ENCODE measurements around the gene IFNA17. TPM values are rescaled to one million over a fixed set of nuclear protein-coding genes. Genes with fewer than 3 reads are reported as not detected.
"Not testable (repeated sequence)": the region's sequence is repeated elsewhere in the genome, so short reads cannot be mapped to it uniquely, and the experiment has no call there.

IFNA17 gene
- total and polyA plus RNA-seq, 2 donors (not counting 3 experiments of a cell fraction or from before 2014, with no cell fraction given) = not detected

- Histone ChIP-seq H3K4me3 (replicated peaks in 1 of 3; ENCODE audit: insufficient read depth in 1 of 3, low read depth in 1 of 3, low read length in 3 of 3) (no peak within 1 kb of the TSS), H2AFZ (ENCODE audit: low read depth, low read length) (no peak within 1 kb of the TSS), H3K9ac (replicated peaks; ENCODE audit: extremely low read depth, insufficient read depth, low read length) (no peak within 1 kb of the TSS), H4K20me1 (replicated peaks; ENCODE audit: control insufficient read depth, extremely low read depth, insufficient read depth, low read length) (peaks cover 2% of the 10 kb centered on the region), H3K4me1 (ENCODE audit: control insufficient read depth, extremely low read depth, insufficient read depth, low read length) (no peaks in the 10 kb centered on the region), H3K27me3 (ENCODE audit: control insufficient read depth in 2 of 2, insufficient read depth in 2 of 2, low read length in 2 of 2) (peaks cover 11 to 28% of the 10 kb centered on the region in 2 experiments), H3K4me2 (ENCODE audit: insufficient read depth, low read length) (no peak within 1 kb of the TSS), H3K36me3 (ENCODE audit: control insufficient read depth in 2 of 2, extremely low read depth in 1 of 2, insufficient read depth in 2 of 2, low read length in 2 of 2) (no peaks in the 10 kb centered on the region), H3K27ac (ENCODE audit: insufficient read depth, low read depth, low read length) (no peak within 1 kb of the TSS), H3K9me1 (replicated peaks; ENCODE audit: control insufficient read depth, extremely low read depth, insufficient read depth, low read length) (peaks cover 2% of the 10 kb centered on the region), H3K79me2 (ENCODE audit: control insufficient read depth, insufficient read depth, low read length) (no peaks in the 10 kb centered on the region), H3K9me3 (replicated peaks; ENCODE audit: control insufficient read depth, insufficient read depth, low read length) (no peaks in the 10 kb centered on the region)
- CTCF ChIA-PET = interaction anchor here (0.6 to 2.2 kb wide), 3 partner anchors 13 to 196 kb away, joined by 3 to 8 read pairs (median 6); no protein-coding TSS in a partner anchor
- BruUV-seq (replicated peaks) = no TSS peak
- TF ChIP-seq GATA2 (IDR thresholded peaks at IDR 0.05; ENCODE audit: insufficient read depth, insufficient read length, low read depth, low read length) (no peak), POLR2AphosphoS5 (IDR thresholded peaks at IDR 0.05; ENCODE audit: insufficient read depth, low read depth, low read length) (no peak), CTCF (IDR thresholded peaks at IDR 0.05; ENCODE audit: extremely low read depth in 1 of 2, insufficient read depth in 1 of 2, low read depth in 1 of 2, low read length in 2 of 2) (no peak), FOS (IDR thresholded peaks at IDR 0.05; ENCODE audit: borderline replicate concordance, insufficient read depth, low read length) (no peak), EZH2 (IDR thresholded peaks at IDR 0.05; ENCODE audit: borderline replicate concordance, low read depth, low read length, severe bottlenecking) (no peak), JUN (IDR thresholded peaks at IDR 0.05; ENCODE audit: borderline replicate concordance, insufficient read depth, insufficient read length, low read depth) (no peak), MAX (IDR thresholded peaks at IDR 0.05; ENCODE audit: insufficient read depth, insufficient read length) (no peak), MYC (IDR thresholded peaks at IDR 0.05; ENCODE audit: low read depth, low read length) (no peak), POLR2A (IDR thresholded peaks at IDR 0.05; ENCODE audit: low read depth, low read length) (no peak)
- DNase-seq (ENCODE audit: low read depth, low spot score) (no peak), FAIRE-seq (no peak)
- POLR2A ChIA-PET = no interaction called here
- intact Hi-C loops (cut with micrococcal nuclease) = loop anchor here (5.0 kb wide), 1 partner anchor 227 kb away; no protein-coding TSS in a partner anchor
- dilution Hi-C loops (cut with MboI; ENCODE audit: extremely low pct_ligation_motif_present, low sequenced_read_pairs) = no loop called here
Observed at GRCh38 chr9:21239911-21240310, 11.9 kb upstream of the IFNA17 start, which contains the start of gene IFNA14. Gene IFNA14, minus strand, starts transcription at chr9:21240005. Its CDS starts 70 bp downstream, at chr9:21239935.

GRCh38 chr9:21236360-21236714 is 8.3 kb upstream of the IFNA17 start:
- H3K4me1 ChIP-seq (ENCODE audit: control insufficient read depth, extremely low read depth, insufficient read depth, low read length); BruUV-seq (replicated peaks); POLR2A ChIA-PET; H3K36me3 ChIP-seq (ENCODE audit: control insufficient read depth in 2 of 2, extremely low read depth in 1 of 2, insufficient read depth in 2 of 2, low read length in 2 of 2); dilution Hi-C loops (cut with MboI; ENCODE audit: extremely low pct_ligation_motif_present, low sequenced_read_pairs); H3K9ac ChIP-seq (replicated peaks; ENCODE audit: extremely low read depth, insufficient read depth, low read length); H3K4me2 ChIP-seq (ENCODE audit: insufficient read depth, low read length); H4K20me1 ChIP-seq (replicated peaks; ENCODE audit: control insufficient read depth, extremely low read depth, insufficient read depth, low read length); DNase-seq (ENCODE audit: low read depth, low spot score); H2AFZ ChIP-seq (ENCODE audit: low read depth, low read length); H3K9me1 ChIP-seq (replicated peaks; ENCODE audit: control insufficient read depth, extremely low read depth, insufficient read depth, low read length); H3K27ac ChIP-seq (ENCODE audit: insufficient read depth, low read depth, low read length); H3K79me2 ChIP-seq (ENCODE audit: control insufficient read depth, insufficient read depth, low read length); H3K4me3 ChIP-seq (replicated peaks in 1 of 3; ENCODE audit: insufficient read depth in 1 of 3, low read depth in 1 of 3, low read length in 3 of 3); H3K9me3 ChIP-seq (replicated peaks; ENCODE audit: control insufficient read depth, insufficient read depth, low read length): not testable (repeated sequence)
- H3K27me3 ChIP-seq (ENCODE audit: control insufficient read depth in 2 of 2, insufficient read depth in 2 of 2, low read length in 2 of 2) = peaks cover 11 to 12% of the 10 kb centered on the region in 2 experiments
- peak; percentile 66 for FAIRE-seq
- CTCF ChIA-PET = interaction anchor here (0.6 to 3.5 kb wide), 44 partner anchors 9 to 1216 kb away, joined by 3 to 63 read pairs (median 4); no protein-coding TSS in a partner anchor
- intact Hi-C loops (cut with micrococcal nuclease) = loop anchor here (2.0 to 5.0 kb wide), 2 partner anchors 160 to 231 kb away; no protein-coding TSS in a partner anchor
